ENCODE results near the gene FAM168A. TPM values are rescaled to one million over a fixed set of nuclear protein-coding genes. Genes with fewer than 3 reads are reported as not detected.

Gene FAM168A
- polyA plus RNA-seq, 2 of the 4 experiments (the other 2 are of a cell fraction), result 15.3 to 19.2 TPM

GRCh38 chr11:73478737-73479347 lies 119.1 kb downstream of the FAM168A start (continued):
- peak; percentile 89 for TF ChIP-seq CTCF (IDR thresholded peaks at IDR 0.05)
- no peak for TF ChIP-seq RNF2 (IDR thresholded peaks at IDR 0.05; ENCODE audit: borderline replicate concordance, low read depth)
- no peak for TF ChIP-seq NPAS2 (CRISPR knock-in tag; IDR thresholded peaks at IDR 0.05; ENCODE audit: borderline replicate concordance)
- TF ChIP-seq EP300 (IDR thresholded peaks at IDR 0.05), result no peak
- TF ChIP-seq CBX8 (IDR thresholded peaks at IDR 0.05), result no peak
- TF ChIP-seq REST (IDR thresholded peaks at IDR 0.05), result no peak
- no peak for TF ChIP-seq RCOR1 (IDR thresholded peaks at IDR 0.05; ENCODE audit: low read depth, low read length)
- TF ChIP-seq SMC3 (IDR thresholded peaks at IDR 0.05), result peak; percentile 74; the same call in 2 of the 3 replicates
- no peak for TF ChIP-seq HES2 (IDR thresholded peaks at IDR 0.05)
- TF ChIP-seq BHLHE40 (IDR thresholded peaks at IDR 0.05; ENCODE audit: low read depth, low read length), result no peak
- no peak for TF ChIP-seq MYC (IDR thresholded peaks at IDR 0.05; ENCODE audit: borderline replicate concordance, low read length)
- TF ChIP-seq FOSB (CRISPR knock-in tag; IDR thresholded peaks at IDR 0.05), result no peak
- TF ChIP-seq MAZ (IDR thresholded peaks at IDR 0.05; ENCODE audit: borderline replicate concordance, low read depth, low read length), result no peak; the same call in 1 of the 2 replicates
- no peak for TF ChIP-seq ZC3H11A (IDR thresholded peaks at IDR 0.05)
- peak; percentile 61 to 68 for TF ChIP-seq RAD21 (conservative IDR thresholded peaks at IDR 0.05 in 1 of 2, IDR thresholded peaks at IDR 0.05 in 1 of 2)
- peak; percentile 30 to 76; a peak in 3 of 4 replicates for TF ChIP-seq CEBPB (IDR thresholded peaks at IDR 0.05)

- Histone ChIP-seq H3K4me1 (no peaks in the 10 kb centered on the region; the same call in 2 of the 3 replicates), H3K9me3 (no peaks in the 10 kb centered on the region), H3K27ac (no peak overlapping the region), H3K4me2 (no peak overlapping the region), H3K4me3 (no peak overlapping the region)
- 87% methylated on average over 2 of the region's 2 CpGs for WGBS (ENCODE audit: missing lambda C conversion rate)
- ChIA-PET POLR2A (no interaction called here), CTCF (interaction anchor here (1.5 to 4.6 kb wide), 5 partner anchors 17 to 184 kb away, joined by 4 to 53 read pairs (median 7); no protein-coding TSS in a partner anchor)
- no peak for TF ChIP-seq TP53 (CRISPR knock-in tag; IDR thresholded peaks at IDR 0.05)
- TF ChIP-seq BHLHE40 (IDR thresholded peaks at IDR 0.05; ENCODE audit: low read depth, low read length), result no peak
- TF ChIP-seq ZNF302 (CRISPR knock-in tag; IDR thresholded peaks at IDR 0.05), result no peak
- no peak for TF ChIP-seq RNF2 (IDR thresholded peaks at IDR 0.05; ENCODE audit: borderline replicate concordance, low read depth)
- no peak for TF ChIP-seq ESRRA (IDR thresholded peaks at IDR 0.05; ENCODE audit: borderline replicate concordance, low read length)
- no peak for TF ChIP-seq ZC3H11A (IDR thresholded peaks at IDR 0.05)
- no peak for FAIRE-seq
- DNase-seq (ENCODE audit: low read depth in 1 of 2, low spot score in 1 of 2), result no peak
- ATAC-seq, result no peak
These were observed 120.4 kb downstream of the FAM168A start for GRCh38 chr11:73477518-73477917.

All from A549 (cell line).